Transverse colon (tissue), 4 donors: Measurements from ENCODE around the gene CPAMD8. TPM values are rescaled to one million over a fixed set of nuclear protein-coding genes. Genes with fewer than 3 reads are reported as not detected.

Experiments used
- DNase-seq: peaks from one replicate; pipeline ENCODE4 v3.0.0-alpha.2; 2019
- H3K27ac ChIP-seq, 4 donors: fragments of 200-600 bp; sonication (generic); 2 replicates each; pipeline ENCODE4 v1.5.1; 2016 to 2018; ENCODE audit warnings: inconsistent platforms in 4 of 4
- H3K27me3 ChIP-seq: fragments of 200-600 bp; sonication (generic); 2 replicates; pipeline ENCODE4 v1.5.1; 2017; ENCODE audit warnings: inconsistent platforms
- H3K36me3 ChIP-seq, 4 donors: fragments of 200-600 bp; sonication (generic); 2 replicates each; pipeline ENCODE4 v1.5.1; 2017 to 2019; ENCODE audit warnings: inconsistent platforms in 4 of 4
- H3K4me1 ChIP-seq, 4 donors: fragments of 200-600 bp; sonication (generic); 2 replicates each; pipeline ENCODE4 v1.5.1; 2017 to 2020; ENCODE audit warnings: inconsistent platforms in 4 of 4
- H3K4me3 ChIP-seq, 4 donors: fragments of 200-600 bp; sonication (generic); 1 replicate in 1 of 4; 2 replicates in 3 of 4; pipeline versions ENCODE4 v1.5.1 to v1.6.1; 2017 to 2019; ENCODE audit warnings: inconsistent platforms in 4 of 4
- H3K9me3 ChIP-seq, 2 donors: fragments of 200-600 bp; sonication (generic); 2 replicates each; pipeline ENCODE4 v1.5.1; 2017 to 2019; ENCODE audit warnings: inconsistent platforms in 2 of 2
- CTCF ChIP-seq, 5 experiments: fragments of 200-600 bp in 3 of 5; fragments of 450-650 bp in 2 of 5; sonication (generic) in 3 of 5; IDR thresholded peaks; 1 replicate in 2 of 5; 2 replicates in 3 of 5; pipeline ENCODE4 v1.5.1; 2016 to 2017; ENCODE audit warnings: antibody characterized with exemption in 5 of 5, inconsistent platforms in 3 of 5, mild to moderate bottlenecking in 2 of 5, moderate library complexity in 1 of 5
- EP300 ChIP-seq: sonication (generic); formaldehyde crosslinking; IDR thresholded peaks from one replicate; pipeline ENCODE4 v1.6.1; 2017; ENCODE audit warnings: antibody characterized with exemption, low read depth
- POLR2A ChIP-seq: fragments of 450-650 bp; IDR thresholded peaks from one replicate; pipeline ENCODE4 v1.6.1; 2016; ENCODE audit warnings: antibody characterized with exemption, mild to moderate bottlenecking, moderate library complexity
- POLR2AphosphoS5 ChIP-seq, 3 donors: sonication (generic); formaldehyde crosslinking; IDR thresholded peaks; one replicate each; pipeline ENCODE4 v1.6.1; 2016; ENCODE audit warnings: antibody characterized with exemption in 3 of 3
- WGBS, 2 donors: methylation state at CpG; one replicate each; pipeline ENCODE4 v1.1.5; 2018; ENCODE audit warnings: low coverage in 1 of 2; 5-methylcytosine and 5-hydroxymethylcytosine counted together
- in situ Hi-C, 4 donors: fragments of 200-750 bp; cut with MboI; loops; one replicate each; pipeline versions ENCODE4 v1.15.0 to v1.15.1; 2017; ENCODE audit warnings: low sequenced_read_pairs in 3 of 4, low pct_ligation_motif_present in 1 of 4, low pct_unique_long_range_greater_than_20kb in 1 of 4
- intact Hi-C: fragments of 100-400 bp; cut with DNase I; formaldehyde crosslinking; loops from one replicate; pipeline ENCODE4 v1.15.1; 2023; ENCODE audit warnings: low total_unique reads
- total RNA-seq, 4 donors: library from RNA; depleted of rRNA; stranded (reverse); fragments of >200 nt; gene quantifications; one replicate each; pipeline ENCODE4 v1.1.0, GENCODE V29; 2016

Gene CPAMD8
- total RNA-seq, 4 donors from 2014 or later, result 1.4 to 20.9 (median 7.7) TPM

- 96 to 100% methylated on average over 1 to 3 of the region's 3 CpGs for WGBS, 2 donors
- in situ Hi-C loops (no loop called here), intact Hi-C loops (no loop called here)
Measured at GRCh38 chr19:16882146-16882545, 144.5 kb downstream of the CPAMD8 start.

GRCh38 chr19:16880884-16881554 is 145.6 kb downstream of the CPAMD8 start:
- in situ Hi-C loops, result no loop called here
- intact Hi-C loops, result no loop called here
- Histone ChIP-seq H3K4me1 (no peaks in the 10 kb centered on the region), H3K9me3 (peaks cover 13 to 18% of the 10 kb centered on the region in 2 donors), H3K27me3 (no peaks in the 10 kb centered on the region), H3K36me3 (peaks cover 0 to 38% (median 7%) of the 10 kb centered on the region in 4 donors), H3K4me3 (no peak overlapping the region), H3K27ac (no peak overlapping the region)
- no peak for DNase-seq
- TF ChIP-seq POLR2A (no peak), POLR2AphosphoS5 (IDR thresholded peaks at IDR 0.05) (no peak), CTCF (IDR thresholded peaks at IDR 0.05) (no peak), EP300 (no peak)
- WGBS, 2 donors, result 94% methylated on average over 8 of the region's 8 CpGs; no CpG with 5 or more reads in 1 of the 2 donors

More at GRCh38 chr19:16882146-16882545, 144.5 kb downstream of the CPAMD8 start:
- Histone ChIP-seq H3K4me3 (no peak overlapping the region), H3K27ac (no peak overlapping the region), H3K9me3 (peaks cover 13 to 18% of the 10 kb centered on the region in 2 donors), H3K36me3 (peaks cover 0 to 28% (median 7%) of the 10 kb centered on the region in 4 donors), H3K27me3 (no peaks in the 10 kb centered on the region), H3K4me1 (no peaks in the 10 kb centered on the region)
- TF ChIP-seq CTCF (IDR thresholded peaks at IDR 0.05) (no peak), POLR2A (no peak), EP300 (no peak), POLR2AphosphoS5 (IDR thresholded peaks at IDR 0.05) (no peak)
- DNase-seq, result no peak

GRCh38 chr19:16878181-16878965 is 148.2 kb downstream of the CPAMD8 start:
- WGBS, 2 donors, result 93 to 96% methylated on average over 6 to 53 of the region's 55 CpGs
- no peak for TF ChIP-seq EP300
- TF ChIP-seq CTCF (IDR thresholded peaks at IDR 0.05), result no peak
- no peak for TF ChIP-seq POLR2AphosphoS5 (IDR thresholded peaks at IDR 0.05)
- no peak for TF ChIP-seq POLR2A
- peaks cover 0 to 38% (median 7%) of the 10 kb centered on the region in 4 donors for H3K36me3 ChIP-seq
- intact Hi-C loops (no loop called here), in situ Hi-C loops (no loop called here)
- DNase-seq, result no peak
- no peaks in the 10 kb centered on the region for H3K27me3 ChIP-seq
- H3K9me3 ChIP-seq, result peaks cover 13 to 18% of the 10 kb centered on the region in 2 donors
- no peaks in the 10 kb centered on the region for H3K4me1 ChIP-seq
- H3K4me3 ChIP-seq, result no peak overlapping the region
- no peak overlapping the region for H3K27ac ChIP-seq

- 87% methylated on average over 9 of the region's 11 CpGs; no CpG with 5 or more reads in 1 of the 2 donors for WGBS, 2 donors
- in situ Hi-C loops (no loop called here), intact Hi-C loops (no loop called here)
- Histone ChIP-seq H3K9me3 (peaks cover 12 to 14% of the 10 kb centered on the region in 2 donors), H3K4me3 (no peak overlapping the region), H3K4me1 (no peaks in the 10 kb centered on the region), H3K27ac (no peak overlapping the region), H3K27me3 (no peaks in the 10 kb centered on the region), H3K36me3 (peaks cover 0 to 38% (median 7%) of the 10 kb centered on the region in 4 donors)
- DNase-seq, result no peak
- TF ChIP-seq POLR2AphosphoS5 (IDR thresholded peaks at IDR 0.05) (no peak), POLR2A (no peak), CTCF (IDR thresholded peaks at IDR 0.05) (no peak), EP300 (no peak)
Measured at GRCh38 chr19:16877581-16877980, 149.0 kb downstream of the CPAMD8 start.
